GM23338 (cell line): Measurements from ENCODE around the gene IFNG-AS1. TPM values are rescaled to one million over a fixed set of nuclear protein-coding genes. Genes with fewer than 3 reads are reported as not detected.

Experiments
- ATAC-seq: fragments of 200-7000 bp; cut with Tn5 transposase; 3 replicates; pipeline ENCODE4 v1.9.1; 2020
- DNase-seq: peaks from one replicate; pipeline ENCODE4 v3.0.0-alpha.2; 2015; ENCODE audit warnings: low spot score
- H2AFZ ChIP-seq: fragments of 200-600 bp; sonication (generic); 2 replicates; pipeline ENCODE4 v1.8.0; 2016; ENCODE audit warnings: antibody characterized with exemption, mild to moderate bottlenecking, moderate library complexity
- H3F3A ChIP-seq: fragments of 200-600 bp; sonication (generic); replicated peaks from 2 replicates; pipeline ENCODE4 v1.8.0; 2017; ENCODE audit warnings: antibody characterized with exemption, mixed run types, low read depth
- H3K27ac ChIP-seq: fragments of 200-600 bp; sonication (generic); 2 replicates; pipeline ENCODE4 v1.6.1; 2016; ENCODE audit warnings: low read depth
- H3K27me3 ChIP-seq: fragments of 200-600 bp; sonication (generic); 2 replicates; pipeline ENCODE4 v1.8.0; 2016; ENCODE audit warnings: mild to moderate bottlenecking, mixed run types, moderate library complexity; ENCODE audit not compliant: insufficient read depth
- H3K36me3 ChIP-seq: fragments of 200-600 bp; sonication (generic); 2 replicates; pipeline ENCODE4 v1.8.0; 2016; ENCODE audit warnings: mild to moderate bottlenecking; ENCODE audit not compliant: insufficient read depth
- H3K4me1 ChIP-seq: fragments of 200-600 bp; sonication (generic); 2 replicates; pipeline ENCODE4 v1.8.0; 2016; ENCODE audit warnings: mild to moderate bottlenecking, moderate library complexity; ENCODE audit not compliant: insufficient read depth
- H3K4me2 ChIP-seq: fragments of 200-600 bp; sonication (generic); 2 replicates; pipeline ENCODE4 v1.7.1; 2017; ENCODE audit warnings: mixed run types
- H3K4me3 ChIP-seq: fragments of 200-600 bp; sonication (generic); 2 replicates; pipeline ENCODE4 v1.6.1; 2016; ENCODE audit warnings: mixed run types
- H3K79me2 ChIP-seq: fragments of 200-600 bp; sonication (generic); replicated peaks from 2 replicates; pipeline ENCODE4 v1.8.0; 2017; ENCODE audit warnings: mild to moderate bottlenecking; ENCODE audit not compliant: insufficient read depth
- H3K9me2 ChIP-seq: fragments of 200-600 bp; sonication (generic); 2 replicates; pipeline ENCODE4 v1.8.0; 2017; ENCODE audit not compliant: insufficient read depth
- H4K20me1 ChIP-seq: fragments of 200-600 bp; sonication (generic); replicated peaks from 2 replicates; pipeline ENCODE4 v1.8.0; 2017; ENCODE audit warnings: mild to moderate bottlenecking; ENCODE audit not compliant: insufficient read depth
- H3K27ac Mint-ChIP-seq: 2 replicates; pipeline ENCODE4 v1.8.0; 2020; ENCODE audit warnings: inconsistent platforms, mild to moderate bottlenecking, moderate library complexity, mixed read lengths
- H3K27me3 Mint-ChIP-seq: 3 replicates; pipeline ENCODE4 v1.8.0; 2022; ENCODE audit warnings: low read depth, mild to moderate bottlenecking, moderate library complexity, mixed read lengths, inconsistent platforms; ENCODE audit not compliant: insufficient read depth, poor library complexity
- H3K36me3 Mint-ChIP-seq: 3 replicates; pipeline ENCODE4 v1.8.0; 2021; ENCODE audit warnings: low read depth, mild to moderate bottlenecking, inconsistent platforms, moderate library complexity, mixed read lengths
- H3K4me1 Mint-ChIP-seq: 3 replicates; pipeline ENCODE4 v1.8.0; 2020; ENCODE audit warnings: mild to moderate bottlenecking, inconsistent platforms, mixed read lengths
- H3K4me3 Mint-ChIP-seq: 3 replicates; pipeline ENCODE4 v1.8.0; 2021; ENCODE audit warnings: moderate library complexity, mild to moderate bottlenecking, inconsistent platforms, mixed read lengths
- H3K9me3 Mint-ChIP-seq: 3 replicates; pipeline ENCODE4 v1.8.0; 2020; ENCODE audit warnings: moderate library complexity, mild to moderate bottlenecking, inconsistent platforms, mixed read lengths
- CREB1 ChIP-seq: fragments of 250-450 bp; sonication (Bioruptor Pico); IDR thresholded peaks from 2 replicates; pipeline ENCODE4 v1.5.0; 2020; ENCODE audit warnings: low read depth, mild to moderate bottlenecking, moderate library complexity
- CTCF ChIP-seq, 2 experiments: fragments of 200-600 bp in 1 of 2; sonication (generic) in 1 of 2; conservative IDR thresholded peaks; 2 replicates each; pipeline versions ENCODE4 v1.5.1 to v1.6.1; 2016 to 2017; ENCODE audit warnings: antibody characterized with exemption in 2 of 2, low read depth in 2 of 2, mild to moderate bottlenecking in 2 of 2, moderate library complexity in 1 of 2
- EZH2 ChIP-seq: fragments of 200-600 bp; sonication (generic); IDR thresholded peaks from one replicate; pipeline ENCODE4 v1.8.0; 2017; ENCODE audit warnings: antibody characterized with exemption, mild to moderate bottlenecking, low read depth; ENCODE audit not compliant: unreplicated experiment
- JUNB ChIP-seq: IDR thresholded peaks from one replicate; pipeline ENCODE4 v1.6.1; 2016; ENCODE audit warnings: antibody characterized with exemption; ENCODE audit not compliant: unreplicated experiment
- REST ChIP-seq: IDR thresholded peaks from one replicate; pipeline ENCODE4 v1.6.1; 2018; ENCODE audit warnings: antibody characterized with exemption; ENCODE audit not compliant: unreplicated experiment
- STAT1 ChIP-seq: IDR thresholded peaks from one replicate; pipeline ENCODE4 v1.6.1; 2016; ENCODE audit warnings: antibody characterized with exemption; ENCODE audit not compliant: unreplicated experiment
- ZNF114 ChIP-seq: fragments of 250-450 bp; sonication (Bioruptor Pico); IDR thresholded peaks from 2 replicates; pipeline ENCODE4 v1.5.0; 2020; ENCODE audit warnings: mild to moderate bottlenecking, moderate library complexity
- ZNF331 ChIP-seq: fragments of 250-450 bp; sonication (Bioruptor Pico); IDR thresholded peaks from 2 replicates; pipeline ENCODE4 v1.5.0; 2020; ENCODE audit warnings: low read depth, mild to moderate bottlenecking, moderate library complexity
- ZNF462 ChIP-seq: fragments of 250-450 bp; sonication (Bioruptor Pico); IDR thresholded peaks from 2 replicates; pipeline ENCODE4 v1.5.0; 2020; ENCODE audit warnings: mild to moderate bottlenecking, moderate library complexity
- polyA plus RNA-seq: library from polyadenylated mRNA; unstranded; fragments of >200 nt; fragmentation: Nextera tagmentation; extraction: Ambion mirVana; gene quantifications from 2 replicates; pipeline ENCODE4 v1.2.1, GENCODE V29; 2016
- total RNA-seq: library from RNA; depleted of rRNA; stranded (reverse); fragments of >200 nt; shearing (Covaris generic); gene quantifications from 2 replicates; pipeline ENCODE4 v1.2.3, GENCODE V29; 2014

IFNG-AS1 gene
- total and polyA plus RNA-seq, 2 experiments from 2014 or later: not detected

- H3F3A ChIP-seq: no peaks in the 10 kb centered on the region
- H3K4me1 Mint-ChIP-seq: no peaks in the 10 kb centered on the region; the same call in 2 of the 3 replicates
- H3K27ac Mint-ChIP-seq: no peak overlapping the region
- H3K27me3 ChIP-seq: no peaks in the 10 kb centered on the region
- no peaks in the 10 kb centered on the region for H3K36me3 ChIP-seq
- H3K4me3 ChIP-seq: no peak overlapping the region
- H3K9me3 Mint-ChIP-seq: no peaks in the 10 kb centered on the region
- no peaks in the 10 kb centered on the region; the same call in 1 of the 2 replicates for H3K9me2 ChIP-seq
- no peaks in the 10 kb centered on the region for H3K79me2 ChIP-seq
- ATAC-seq: no peak
- TF ChIP-seq REST (no peak), STAT1 (no peak), ZNF331 (CRISPR knock-in tag) (no peak), CREB1 (CRISPR knock-in tag) (no peak)
- H3K4me3 Mint-ChIP-seq: no peak overlapping the region
- H3K27ac ChIP-seq: no peak overlapping the region
- no peaks in the 10 kb centered on the region for H4K20me1 ChIP-seq
- no peak overlapping the region for H3K4me2 ChIP-seq
- no peaks in the 10 kb centered on the region for H3K36me3 Mint-ChIP-seq
- H3K4me1 ChIP-seq: no peaks in the 10 kb centered on the region
- no peak for DNase-seq
- H2AFZ ChIP-seq: no peak overlapping the region
- no peaks in the 10 kb centered on the region for H3K27me3 Mint-ChIP-seq
Measured at GRCh38 chr12:67981287-67982162, 7.7 kb upstream of the IFNG-AS1 start.

GRCh38 chr12:67982164-67982563 is 7.1 kb upstream of the IFNG-AS1 start:
- H2AFZ ChIP-seq: no peak overlapping the region
- H3K27ac Mint-ChIP-seq: no peak overlapping the region
- no peak for TF ChIP-seq EZH2
- TF ChIP-seq ZNF462 (CRISPR knock-in tag): no peak
- TF ChIP-seq STAT1: no peak
- no peak for TF ChIP-seq CREB1 (CRISPR knock-in tag)
- no peak for TF ChIP-seq CTCF (conservative IDR thresholded peaks at IDR 0.05; ENCODE audit: low read depth in 2 of 2)
- no peak for TF ChIP-seq ZNF114
- TF ChIP-seq JUNB: no peak

More at GRCh38 chr12:67982164-67982563, 7.1 kb upstream of the IFNG-AS1 start:
- no peaks in the 10 kb centered on the region for H3F3A ChIP-seq
- H3K27ac ChIP-seq: no peak overlapping the region
- no peak for DNase-seq
- H3K36me3 Mint-ChIP-seq: no peaks in the 10 kb centered on the region
- ATAC-seq: no peak
- H3K4me1 ChIP-seq: no peaks in the 10 kb centered on the region
- H3K4me2 ChIP-seq: no peak overlapping the region
- no peaks in the 10 kb centered on the region for H3K36me3 ChIP-seq
- H3K4me3 Mint-ChIP-seq: no peak overlapping the region
- no peaks in the 10 kb centered on the region for H3K79me2 ChIP-seq
- no peaks in the 10 kb centered on the region for H3K9me3 Mint-ChIP-seq
- H3K27me3 ChIP-seq: no peaks in the 10 kb centered on the region
- H3K4me1 Mint-ChIP-seq: no peaks in the 10 kb centered on the region; the same call in 2 of the 3 replicates
- H3K4me3 ChIP-seq: no peak overlapping the region
- H3K27me3 Mint-ChIP-seq: peaks cover under 1% of the 10 kb centered on the region
- H4K20me1 ChIP-seq: no peaks in the 10 kb centered on the region
- no peaks in the 10 kb centered on the region; the same call in none of the 2 replicates for H3K9me2 ChIP-seq
